Karpas-422 (cell line): ENCODE measurements around the gene SPHK1. TPM values are rescaled to one million over a fixed set of nuclear protein-coding genes. Genes with fewer than 3 reads are reported as not detected.

Source experiments
- DNase-seq: peaks from one replicate; pipeline ENCODE4 v3.0.0-alpha.2; 2015
- H2AFZ ChIP-seq: fragments of 200-600 bp; sonication (generic); 2 replicates; pipeline ENCODE4 v1.6.1; 2014; ENCODE audit warnings: antibody characterized with exemption, low read length, mixed read lengths
- H3K27ac ChIP-seq: fragments of 200-600 bp; sonication (generic); 2 replicates; pipeline ENCODE4 v1.5.1; 2014; ENCODE audit warnings: mild to moderate bottlenecking, low read length, moderate library complexity
- H3K27me3 ChIP-seq: fragments of 200-600 bp; sonication (generic); 2 replicates; pipeline ENCODE4 v1.6.1; 2014; ENCODE audit warnings: low read length, mixed read lengths
- H3K36me3 ChIP-seq: fragments of 200-600 bp; sonication (generic); 2 replicates; pipeline ENCODE4 v1.6.1; 2014; ENCODE audit warnings: low read length, mixed read lengths; ENCODE audit not compliant: insufficient read depth
- H3K4me1 ChIP-seq: fragments of 200-600 bp; sonication (generic); 2 replicates; pipeline ENCODE4 v1.6.1; 2014; ENCODE audit warnings: mild to moderate bottlenecking, low read length, mixed read lengths
- H3K4me2 ChIP-seq: fragments of 200-600 bp; sonication (generic); 2 replicates; pipeline ENCODE4 v1.6.1; 2014; ENCODE audit warnings: low read length, low read depth, mild to moderate bottlenecking; ENCODE audit not compliant: poor library complexity, severe bottlenecking
- H3K4me3 ChIP-seq: fragments of 200-600 bp; sonication (generic); 2 replicates; pipeline ENCODE4 v1.5.1; 2014; ENCODE audit warnings: mild to moderate bottlenecking, antibody characterized with exemption, low read length, mixed read lengths
- H3K79me2 ChIP-seq: fragments of 200-600 bp; sonication (generic); 2 replicates; pipeline ENCODE4 v1.6.1; 2014; ENCODE audit warnings: mild to moderate bottlenecking, low read length, mixed read lengths
- H3K9ac ChIP-seq: fragments of 200-600 bp; sonication (generic); 2 replicates; pipeline ENCODE4 v1.6.0; 2014; ENCODE audit warnings: low read length
- H3K9me2 ChIP-seq: fragments of 200-600 bp; sonication (generic), shearing (Covaris generic); replicated peaks from 2 replicates; pipeline ENCODE4 v1.6.0; 2014; ENCODE audit warnings: mild to moderate bottlenecking, low read length, moderate library complexity; ENCODE audit not compliant: insufficient read depth
- H3K9me3 ChIP-seq: fragments of 300-700, 200-600 bp; sonication (generic); 2 replicates; pipeline ENCODE4 v1.6.1; 2014; ENCODE audit warnings: low read length, mixed read lengths
- H4K20me1 ChIP-seq: fragments of 200-600 bp; sonication (generic); 2 replicates; pipeline ENCODE4 v1.6.1; 2014; ENCODE audit warnings: mild to moderate bottlenecking, antibody characterized with exemption, low read length, low read depth; ENCODE audit not compliant: insufficient read depth
- total RNA-seq: library from RNA; depleted of rRNA; stranded (reverse); fragments of >200 nt; shearing (Covaris generic); gene quantifications from 2 replicates; pipeline ENCODE4 v1.2.3, GENCODE V29; 2014; ENCODE audit warnings: low replicate concordance

The SPHK1 gene
- total RNA-seq, 1 experiment from 2014 or later, result 0.67 TPM

- no peaks in the 10 kb centered on the region for H3K9me3 ChIP-seq
- 0 out of 2 replicates have a peak overlapping the region, but pooled peaks have one; percentile 20 for H3K4me3 ChIP-seq
- no peak for DNase-seq
- H2AFZ ChIP-seq, result no peak overlapping the region
- peaks cover 57% of the 10 kb centered on the region for H3K4me1 ChIP-seq
- peaks cover 19% of the 10 kb centered on the region for H3K79me2 ChIP-seq
- peak overlapping the region; percentile 48 for H3K4me2 ChIP-seq
- no peak overlapping the region for H3K27ac ChIP-seq
- H3K9ac ChIP-seq, result peak overlapping the region; percentile 14; the same call in 1 of the 2 replicates
- no peaks in the 10 kb centered on the region for H3K9me2 ChIP-seq
- no peaks in the 10 kb centered on the region for H3K27me3 ChIP-seq
- peaks cover 60% of the 10 kb centered on the region for H4K20me1 ChIP-seq
- H3K36me3 ChIP-seq, result no peaks in the 10 kb centered on the region
Observed at GRCh38 chr17:76421044-76421407, 36.6 kb downstream of the SPHK1 start.

GRCh38 chr17:76422406-76422805, 38.0 kb downstream of the SPHK1 start:
- peaks cover 71% of the 10 kb centered on the region for H3K4me1 ChIP-seq
- H3K27me3 ChIP-seq, result no peaks in the 10 kb centered on the region
- no peak overlapping the region for H2AFZ ChIP-seq
- DNase-seq, result no peak
- H4K20me1 ChIP-seq, result peaks cover 49% of the 10 kb centered on the region
- peak overlapping the region; percentile 39 for H3K4me2 ChIP-seq
- H3K27ac ChIP-seq, result no peak overlapping the region; the same call in 1 of the 2 replicates
- no peak overlapping the region for H3K9ac ChIP-seq
- no peaks in the 10 kb centered on the region for H3K9me3 ChIP-seq
- peaks cover 23% of the 10 kb centered on the region for H3K79me2 ChIP-seq
- H3K36me3 ChIP-seq, result no peaks in the 10 kb centered on the region
- H3K4me3 ChIP-seq, result no peak overlapping the region
- no peaks in the 10 kb centered on the region for H3K9me2 ChIP-seq

- H3K4me2 ChIP-seq, result peak overlapping the region; percentile 39
- no peaks in the 10 kb centered on the region for H3K9me3 ChIP-seq
- no peak overlapping the region for H2AFZ ChIP-seq
- H3K27ac ChIP-seq, result no peak overlapping the region; the same call in 1 of the 2 replicates
- no peaks in the 10 kb centered on the region for H3K9me2 ChIP-seq
- no peak overlapping the region for H3K4me3 ChIP-seq
- H3K4me1 ChIP-seq, result peaks cover 74% of the 10 kb centered on the region
- H3K27me3 ChIP-seq, result no peaks in the 10 kb centered on the region
- H3K79me2 ChIP-seq, result peaks cover 23% of the 10 kb centered on the region
- DNase-seq, result no peak
- peaks cover 48% of the 10 kb centered on the region for H4K20me1 ChIP-seq
- H3K9ac ChIP-seq, result no peak overlapping the region
- H3K36me3 ChIP-seq, result no peaks in the 10 kb centered on the region
Observed at GRCh38 chr17:76422860-76423259, 38.5 kb downstream of the SPHK1 start.

GRCh38 chr17:76426853-76427252, 42.4 kb downstream of the SPHK1 start:
- H3K79me2 ChIP-seq, result peaks cover 11% of the 10 kb centered on the region
- H3K27ac ChIP-seq, result peak overlapping the region; percentile 75
- H3K4me1 ChIP-seq, result peaks cover 84% of the 10 kb centered on the region
- no peaks in the 10 kb centered on the region for H3K36me3 ChIP-seq
- H3K4me2 ChIP-seq, result peak overlapping the region; percentile 71
- H3K9me3 ChIP-seq, result no peaks in the 10 kb centered on the region
- DNase-seq, result no peak
- H3K9me2 ChIP-seq, result no peaks in the 10 kb centered on the region
- no peak overlapping the region for H3K9ac ChIP-seq
- peaks cover 45% of the 10 kb centered on the region for H4K20me1 ChIP-seq
- no peak overlapping the region for H2AFZ ChIP-seq
- no peak overlapping the region; the same call in 1 of the 2 replicates for H3K4me3 ChIP-seq
- no peaks in the 10 kb centered on the region for H3K27me3 ChIP-seq

GRCh38 chr17:76427501-76428231, 43.3 kb downstream of the SPHK1 start:
- no peaks in the 10 kb centered on the region for H3K9me2 ChIP-seq
- DNase-seq, result peak; percentile 82
- H3K4me1 ChIP-seq, result peaks cover 84% of the 10 kb centered on the region
- no peaks in the 10 kb centered on the region for H3K9me3 ChIP-seq
- peak overlapping the region; percentile 71 for H3K4me2 ChIP-seq
- H2AFZ ChIP-seq, result no peak overlapping the region
- H4K20me1 ChIP-seq, result peaks cover 45% of the 10 kb centered on the region
- H3K79me2 ChIP-seq, result peaks cover 14% of the 10 kb centered on the region
- H3K36me3 ChIP-seq, result no peaks in the 10 kb centered on the region
- H3K9ac ChIP-seq, result peak overlapping the region; percentile 50; the same call in 1 of the 2 replicates
- H3K27me3 ChIP-seq, result no peaks in the 10 kb centered on the region
- peak overlapping the region; percentile 75 for H3K27ac ChIP-seq
- H3K4me3 ChIP-seq, result peak overlapping the region; percentile 54

- H4K20me1 ChIP-seq, result peaks cover 49% of the 10 kb centered on the region
- H3K4me1 ChIP-seq, result peaks cover 85% of the 10 kb centered on the region
Observed at GRCh38 chr17:76428511-76428910, 44.1 kb downstream of the SPHK1 start.

GRCh38 chr17:76431509-76431908, 47.1 kb downstream of the SPHK1 start:
- Histone ChIP-seq H3K9me3 (no peaks in the 10 kb centered on the region), H3K9ac (no peak overlapping the region), H3K79me2 (peaks cover 27% of the 10 kb centered on the region), H2AFZ (no peak overlapping the region), H3K4me3 (no peak overlapping the region), H3K9me2 (no peaks in the 10 kb centered on the region), H3K36me3 (no peaks in the 10 kb centered on the region), H3K4me1 (peaks cover 85% of the 10 kb centered on the region), H3K27me3 (no peaks in the 10 kb centered on the region), H3K4me2 (no peak overlapping the region), H4K20me1 (peaks cover 68% of the 10 kb centered on the region), H3K27ac (no peak overlapping the region)
- no peak for DNase-seq

More at GRCh38 chr17:76428511-76428910, 44.1 kb downstream of the SPHK1 start:
- no peaks in the 10 kb centered on the region for H3K27me3 ChIP-seq
- peak overlapping the region; percentile 50 for H3K9ac ChIP-seq
- H3K4me2 ChIP-seq, result peak overlapping the region; percentile 71
- H3K27ac ChIP-seq, result peak overlapping the region; percentile 75
- H3K9me3 ChIP-seq, result no peaks in the 10 kb centered on the region
- H3K36me3 ChIP-seq, result no peaks in the 10 kb centered on the region
- no peak for DNase-seq
- peak overlapping the region; percentile 54 for H3K4me3 ChIP-seq
- H3K9me2 ChIP-seq, result no peaks in the 10 kb centered on the region
- peaks cover 18% of the 10 kb centered on the region for H3K79me2 ChIP-seq
- H2AFZ ChIP-seq, result no peak overlapping the region

- Histone ChIP-seq H3K9me3 (no peaks in the 10 kb centered on the region), H3K4me1 (peaks cover 80% of the 10 kb centered on the region), H3K27me3 (no peaks in the 10 kb centered on the region), H2AFZ (no peak overlapping the region), H3K4me2 (no peak overlapping the region), H3K4me3 (no peak overlapping the region), H3K9ac (no peak overlapping the region), H3K27ac (no peak overlapping the region), H4K20me1 (peaks cover 71% of the 10 kb centered on the region), H3K79me2 (peaks cover 25% of the 10 kb centered on the region), H3K9me2 (no peaks in the 10 kb centered on the region), H3K36me3 (no peaks in the 10 kb centered on the region)
- no peak for DNase-seq
Observed at GRCh38 chr17:76432004-76432403, 47.6 kb downstream of the SPHK1 start.
